Esophagus muscularis mucosa (tissue), 3 donors: ENCODE measurements around the gene OSBPL9.

Experiments
- CTCF ChIP-seq, 3 experiments: fragments of 200-600 bp in 2 of 3; fragments of 450-650 bp in 1 of 3; sonication (generic) in 2 of 3; IDR thresholded peaks; one replicate each; pipeline ENCODE4 v1.5.1; 2017 to 2019; ENCODE audit warnings: antibody characterized with exemption in 3 of 3, mild to moderate bottlenecking in 2 of 3, moderate library complexity in 1 of 3
- EP300 ChIP-seq: sonication (generic); formaldehyde crosslinking; IDR thresholded peaks from one replicate; pipeline ENCODE4 v1.6.1; 2017; ENCODE audit warnings: antibody characterized with exemption

GRCh38 chr1:51664421-51665240, 47.7 kb downstream of the OSBPL9 start:
- TF ChIP-seq CTCF (IDR thresholded peaks at IDR 0.05) (no peak), EP300 (no peak)
